K562 (cell line): Measurements from ENCODE around the gene SULT2B1. TPM values are rescaled to one million over a fixed set of nuclear protein-coding genes. Genes with fewer than 3 reads are reported as not detected.

Source experiments
- ARHGAP35 ChIP-seq: fragments of 450-650 bp; IDR thresholded peaks from 2 replicates; pipeline ENCODE4 v1.6.1; 2018; ENCODE audit not compliant: partially characterized antibody
- ARID3A ChIP-seq: IDR thresholded peaks from 2 replicates; pipeline ENCODE4 v1.6.1; 2012; ENCODE audit warnings: low read depth, low read length, improper control_type of control experiment, borderline replicate concordance
- HMG20A ChIP-seq: fragments of 450-650 bp; formaldehyde crosslinking; conservative IDR thresholded peaks from 2 replicates; pipeline ENCODE4 v1.4.0; 2020; ENCODE audit warnings: mild to moderate bottlenecking, mixed read lengths
- HOMEZ ChIP-seq: fragments of 250-450 bp; sonication (Bioruptor Pico); IDR thresholded peaks from 2 replicates; pipeline ENCODE4 v1.4.0; 2020; ENCODE audit warnings: mild to moderate bottlenecking, moderate library complexity
- KDM5B ChIP-seq: fragments of 200-600 bp; sonication (generic); IDR thresholded peaks from 2 replicates; pipeline ENCODE4 v1.6.1; 2012; ENCODE audit warnings: low read depth, mild to moderate bottlenecking, moderate library complexity, low read length, control low read depth, inconsistent platforms; ENCODE audit not compliant: insufficient replicate concordance
- MAFK ChIP-seq: IDR thresholded peaks from 2 replicates; pipeline ENCODE4 v1.6.1; 2011; ENCODE audit warnings: low read length, improper control_type of control experiment
- MTA1 ChIP-seq: fragments of 450-650 bp; IDR thresholded peaks from 2 replicates; pipeline ENCODE4 v1.6.1; 2017; ENCODE audit warnings: borderline replicate concordance
- NFIC ChIP-seq: fragments of 450-650 bp; IDR thresholded peaks from 2 replicates; pipeline ENCODE4 v1.6.1; 2017; ENCODE audit warnings: mild to moderate bottlenecking, inconsistent platforms
- NFXL1 ChIP-seq: fragments of 450-650 bp; formaldehyde crosslinking; IDR thresholded peaks from 2 replicates; pipeline ENCODE4 v1.4.0; 2021; ENCODE audit warnings: mild to moderate bottlenecking
- POLR2H ChIP-seq: IDR thresholded peaks from 2 replicates; pipeline ENCODE4 v1.6.1; 2016; ENCODE audit warnings: missing genetic modification characterization, low read depth, mild to moderate bottlenecking, control low read depth, missing compliant biosample characterization, moderate library complexity
- ZBTB12 ChIP-seq: fragments of 250-450 bp; sonication (Bioruptor Pico); IDR thresholded peaks from 2 replicates; pipeline ENCODE4 v1.4.0; 2020
- ZBTB43 ChIP-seq: sonication (generic); formaldehyde crosslinking; IDR thresholded peaks from 2 replicates; pipeline ENCODE4 v1.8.0; 2023; ENCODE audit warnings: mild to moderate bottlenecking, missing genetic modification reagents
- ZFX ChIP-seq: sonication (generic); formaldehyde crosslinking; IDR thresholded peaks from 2 replicates; pipeline ENCODE4 v1.8.0; 2022; ENCODE audit warnings: mild to moderate bottlenecking, missing genetic modification reagents, moderate library complexity
- ZNF398 ChIP-seq: fragments of 250-450 bp; sonication (Bioruptor Pico); IDR thresholded peaks from 2 replicates; pipeline ENCODE4 v1.8.0; 2021; ENCODE audit warnings: moderate library complexity, mild to moderate bottlenecking, inconsistent platforms
- ZNF507 ChIP-seq: conservative IDR thresholded peaks from 2 replicates; pipeline ENCODE4 v1.6.1; 2017; ENCODE audit warnings: missing genetic modification characterization, missing compliant biosample characterization
- ZNF512 ChIP-seq: IDR thresholded peaks from 2 replicates; pipeline ENCODE4 v1.6.1; 2016; ENCODE audit warnings: missing genetic modification characterization, missing compliant biosample characterization
- ZNF583 ChIP-seq: fragments of 250-450 bp; sonication (Bioruptor Pico); IDR thresholded peaks from 2 replicates; pipeline ENCODE4 v1.4.0; 2020
- ZNF76 ChIP-seq: fragments of 250-450 bp; sonication (Bioruptor Pico); IDR thresholded peaks from 2 replicates; pipeline ENCODE4 v1.4.0; 2020; ENCODE audit warnings: mild to moderate bottlenecking, moderate library complexity, borderline replicate concordance
- ZNF830 ChIP-seq: fragments of 250-450 bp; sonication (Bioruptor Pico); IDR thresholded peaks from 2 replicates; pipeline ENCODE4 v1.5.0; 2021; ENCODE audit warnings: mild to moderate bottlenecking
- ZSCAN29 ChIP-seq: fragments of 450-650 bp; IDR thresholded peaks from 2 replicates; pipeline ENCODE4 v1.6.1; 2017
- polyA plus RNA-seq, 8 experiments: library from polyadenylated mRNA; depleted of rRNA in 4 of 8; stranded (reverse) in 5 of 8; unstranded in 3 of 8; fragments of >200 nt; fragmentation: Nextera tagmentation in 2 of 8; fragmentation: Illumina TruSeq in 1 of 8; extraction: Ambion mirVana in 2 of 8; extraction: Trizol in 1 of 8; gene quantifications; 2 replicates each; pipeline versions ENCODE4 v1.2.1 to v1.2.3, GENCODE V29; 2011 to 2014; ENCODE audit warnings: inconsistent platforms in 1 of 8, missing spikeins in 1 of 8
- total RNA-seq, 7 experiments: library from RNA; depleted of rRNA in 6 of 7; stranded (reverse); fragments of >200 nt in 6 of 7; fragmentation: Illumina TruSeq in 2 of 7; extraction: Trizol in 2 of 7; gene quantifications; 2 replicates each; pipeline versions ENCODE4 v1.2.1 to v1.2.3, GENCODE V29; 2011 to 2021; ENCODE audit warnings: low replicate concordance in 1 of 7

The SULT2B1 gene
- total and polyA plus RNA-seq, 9 of the 15 experiments (the other 6 are each of a cell fraction or from before 2014, with no cell fraction given), result 0.09 to 0.62 (median 0.22) TPM; not detected in 2

- TF ChIP-seq ZNF512 (tag) (0 out of 2 replicates have a peak, but pooled peaks have one; percentile 5), NFIC (no peak), ZBTB12 (CRISPR knock-in tag) (peak; percentile 63), MTA1 (peak; percentile 3; the same call in 1 of the 2 replicates), NFXL1 (CRISPR knock-in tag) (no peak), POLR2H (tag) (no peak), ZNF507 (tag) (no peak), HMG20A (CRISPR knock-in tag) (no peak), ZNF398 (CRISPR knock-in tag) (no peak), ZSCAN29 (no peak), ZNF830 (CRISPR knock-in tag) (no peak), ARHGAP35 (no peak), KDM5B (no peak), ZNF583 (CRISPR knock-in tag) (no peak), ZFX (CRISPR knock-in tag) (peak; percentile 55), ZNF76 (CRISPR knock-in tag) (no peak), ZBTB43 (CRISPR knock-in tag) (no peak), MAFK (no peak), HOMEZ (CRISPR knock-in tag) (no peak), ARID3A (no peak)
Observed at GRCh38 chr19:48638831-48639381, 86.9 kb downstream of the SULT2B1 start (continued).
